ENCODE data around the gene TRIO.

Gene TRIO

DNA sequence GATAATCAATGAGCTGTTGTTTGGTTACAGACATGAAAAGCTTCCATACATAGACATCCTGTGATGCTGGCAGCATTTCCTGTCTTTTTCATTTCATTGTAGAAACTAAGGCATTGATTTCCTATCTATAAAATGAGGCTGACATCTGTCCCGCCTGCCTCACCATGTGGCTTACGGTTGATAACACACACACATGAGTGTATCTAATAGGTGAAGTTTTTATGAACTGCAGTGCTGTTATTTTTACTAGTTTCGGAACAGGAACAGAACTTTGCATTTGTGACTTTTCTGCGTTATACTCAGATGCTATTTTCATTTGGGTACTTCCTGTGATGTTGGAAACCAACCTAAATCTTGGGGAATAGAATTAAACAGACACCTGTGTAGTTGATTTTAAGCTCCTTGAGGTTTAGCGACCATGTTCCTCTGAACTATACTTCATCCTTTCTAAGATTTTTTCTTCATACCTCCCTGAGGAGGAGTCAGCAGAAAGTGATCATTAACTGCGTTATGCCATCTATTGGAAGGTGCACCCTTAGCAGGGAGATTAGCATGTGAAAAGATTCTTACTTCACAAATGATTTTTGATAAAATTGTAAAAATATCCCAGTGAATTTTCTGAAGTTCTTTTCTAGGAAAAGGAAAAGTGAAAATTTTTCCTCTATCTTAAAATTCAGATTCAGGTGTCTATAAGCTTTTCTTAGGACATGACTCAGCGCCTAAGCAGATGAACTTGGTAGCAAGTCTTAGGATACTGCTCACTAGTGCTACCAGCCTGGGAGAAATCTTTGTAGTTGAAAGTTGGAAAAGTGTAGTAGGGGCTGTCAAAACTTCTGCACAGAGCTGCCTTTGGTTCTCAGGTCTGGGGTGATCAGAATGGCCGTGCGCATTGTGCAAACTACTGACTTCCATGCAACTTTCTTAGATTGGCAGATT is 134.5 kb downstream of the TRIO start:
- H3K4me3 ChIP-seq, result no peak overlapping the region
- TF ChIP-seq, protein P1, sequence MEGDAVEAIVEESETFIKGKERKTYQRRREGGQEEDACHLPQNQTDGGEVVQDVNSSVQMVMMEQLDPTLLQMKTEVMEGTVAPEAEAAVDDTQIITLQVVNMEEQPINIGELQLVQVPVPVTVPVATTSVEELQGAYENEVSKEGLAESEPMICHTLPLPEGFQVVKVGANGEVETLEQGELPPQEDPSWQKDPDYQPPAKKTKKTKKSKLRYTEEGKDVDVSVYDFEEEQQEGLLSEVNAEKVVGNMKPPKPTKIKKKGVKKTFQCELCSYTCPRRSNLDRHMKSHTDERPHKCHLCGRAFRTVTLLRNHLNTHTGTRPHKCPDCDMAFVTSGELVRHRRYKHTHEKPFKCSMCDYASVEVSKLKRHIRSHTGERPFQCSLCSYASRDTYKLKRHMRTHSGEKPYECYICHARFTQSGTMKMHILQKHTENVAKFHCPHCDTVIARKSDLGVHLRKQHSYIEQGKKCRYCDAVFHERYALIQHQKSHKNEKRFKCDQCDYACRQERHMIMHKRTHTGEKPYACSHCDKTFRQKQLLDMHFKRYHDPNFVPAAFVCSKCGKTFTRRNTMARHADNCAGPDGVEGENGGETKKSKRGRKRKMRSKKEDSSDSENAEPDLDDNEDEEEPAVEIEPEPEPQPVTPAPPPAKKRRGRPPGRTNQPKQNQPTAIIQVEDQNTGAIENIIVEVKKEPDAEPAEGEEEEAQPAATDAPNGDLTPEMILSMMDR (IDR thresholded peaks at IDR 0.05), result no peak
- H3K36me3 ChIP-seq, result peaks cover 0 to 9% (median 0%) of the 10 kb centered on the region in 3 donors
- intact Hi-C loops (cut with DNase I; ENCODE audit: low total_unique reads), result no loop called here
- H3K27me3 ChIP-seq, result no peaks in the 10 kb centered on the region
- H3K27ac ChIP-seq, result no peak overlapping the region
- DNase-seq, result no peak
- no peaks in the 10 kb centered on the region for H3K9me3 ChIP-seq
- peaks cover 0 to 62% (median 3%) of the 10 kb centered on the region in 4 donors for H3K4me1 ChIP-seq

DNA sequence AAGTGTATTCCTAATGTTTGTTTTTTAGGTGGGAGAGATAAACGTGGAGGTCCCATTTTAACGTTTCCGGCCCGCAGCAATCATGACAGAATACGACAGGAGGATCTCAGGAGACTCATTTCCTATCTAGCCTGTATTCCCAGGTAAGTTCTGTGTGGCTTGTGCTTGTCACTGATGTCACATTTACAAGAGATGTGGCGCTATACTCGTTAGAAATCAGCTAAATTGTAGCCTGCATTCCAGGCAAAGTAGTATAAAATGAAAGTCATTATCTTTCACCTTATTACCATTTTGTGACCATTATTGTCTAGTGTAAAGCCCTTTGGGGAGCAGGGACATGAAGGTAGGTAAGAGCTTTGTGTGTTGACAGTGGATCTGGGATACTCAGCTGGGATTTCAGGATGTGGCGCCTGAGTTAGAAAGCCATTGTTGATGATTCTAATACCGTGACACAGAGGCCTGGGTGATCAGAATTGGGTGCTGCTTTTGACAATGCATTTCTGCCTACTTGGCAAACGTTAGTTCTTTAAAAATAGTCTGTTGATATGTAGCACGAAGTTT is 137.2 kb downstream of the TRIO start:
- Histone ChIP-seq H3K9me3 (no peaks in the 10 kb centered on the region), H3K4me1 (peaks cover 0 to 66% (median 3%) of the 10 kb centered on the region in 4 donors), H3K27ac (no peak overlapping the region), H3K4me3 (no peak overlapping the region), H3K27me3 (no peaks in the 10 kb centered on the region), H3K36me3 (peaks cover 0 to 9% (median 8%) of the 10 kb centered on the region in 3 donors)
- no peak for DNase-seq
- TF ChIP-seq, protein P1 (IDR thresholded peaks at IDR 0.05), result no peak
- intact Hi-C loops (cut with DNase I; ENCODE audit: low total_unique reads), result loop anchor here (5.0 kb wide), 1 partner anchor 293 kb away; no protein-coding TSS in a partner anchor

DNA sequence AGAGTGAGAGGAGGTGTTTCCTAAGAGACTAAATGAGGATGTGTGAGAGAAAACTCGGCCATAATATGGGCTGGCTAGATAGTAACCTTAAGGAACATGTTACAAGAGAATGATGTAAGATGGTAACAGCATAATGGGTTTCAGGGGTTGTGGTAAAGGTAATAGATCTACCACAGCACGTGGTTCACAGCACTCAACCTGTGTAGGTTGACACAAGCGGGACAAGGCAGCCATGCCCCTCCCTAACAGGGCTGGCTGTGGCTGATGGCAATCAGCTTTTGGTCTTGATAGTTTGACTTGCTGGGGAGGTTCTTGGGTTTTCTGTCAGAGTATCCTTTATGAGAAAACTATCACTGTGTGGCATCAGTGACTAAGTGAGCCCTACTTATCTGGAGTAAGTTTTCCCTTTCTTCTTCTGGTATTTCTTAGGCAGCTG is 138.6 kb downstream of the TRIO start:
- no peak overlapping the region for H3K27ac ChIP-seq
- H3K27me3 ChIP-seq, result no peaks in the 10 kb centered on the region
- TF ChIP-seq, protein P1 (IDR thresholded peaks at IDR 0.05), result no peak
- intact Hi-C loops (cut with DNase I; ENCODE audit: low total_unique reads), result loop anchor here (5.0 kb wide), 1 partner anchor 294 kb away; no protein-coding TSS in a partner anchor
- no peaks in the 10 kb centered on the region for H3K9me3 ChIP-seq
- peaks cover 1 to 9% (median 8%) of the 10 kb centered on the region in 3 donors for H3K36me3 ChIP-seq
- H3K4me3 ChIP-seq, result no peak overlapping the region
- H3K4me1 ChIP-seq, result peaks cover 0 to 71% (median 3%) of the 10 kb centered on the region in 4 donors
- DNase-seq, result no peak

DNA sequence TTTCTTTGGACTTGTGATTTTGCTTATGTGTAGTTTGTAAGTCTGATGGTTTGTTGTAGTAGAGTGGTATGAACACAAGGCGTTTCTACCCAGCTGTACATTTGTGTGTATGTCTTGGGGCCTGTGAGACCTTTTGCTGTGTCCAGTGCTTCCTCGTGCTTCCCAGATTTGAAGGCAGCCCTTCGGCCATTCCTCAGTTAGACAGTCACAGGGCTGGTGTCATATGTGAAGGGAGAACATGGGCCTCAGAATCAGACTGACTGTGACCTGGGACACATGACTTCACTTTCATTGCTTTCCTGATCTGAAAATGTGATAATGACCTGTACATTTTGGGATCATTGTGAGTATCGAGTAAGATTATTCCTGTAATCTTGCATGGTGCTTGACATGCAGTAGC is 140.0 kb downstream of the TRIO start:
- Histone ChIP-seq H3K27ac (no peak overlapping the region), H3K4me1 (peaks cover 0 to 63% (median 3%) of the 10 kb centered on the region in 4 donors), H3K4me3 (no peak overlapping the region), H3K9me3 (no peaks in the 10 kb centered on the region), H3K36me3 (peaks cover 8 to 10% (median 9%) of the 10 kb centered on the region in 3 donors), H3K27me3 (no peaks in the 10 kb centered on the region)
- TF ChIP-seq, protein P1 (IDR thresholded peaks at IDR 0.05), result no peak
- no peak for DNase-seq
- intact Hi-C loops (cut with DNase I; ENCODE audit: low total_unique reads), result loop anchor here (5.0 kb wide), 1 partner anchor 296 kb away; no protein-coding TSS in a partner anchor

DNA sequence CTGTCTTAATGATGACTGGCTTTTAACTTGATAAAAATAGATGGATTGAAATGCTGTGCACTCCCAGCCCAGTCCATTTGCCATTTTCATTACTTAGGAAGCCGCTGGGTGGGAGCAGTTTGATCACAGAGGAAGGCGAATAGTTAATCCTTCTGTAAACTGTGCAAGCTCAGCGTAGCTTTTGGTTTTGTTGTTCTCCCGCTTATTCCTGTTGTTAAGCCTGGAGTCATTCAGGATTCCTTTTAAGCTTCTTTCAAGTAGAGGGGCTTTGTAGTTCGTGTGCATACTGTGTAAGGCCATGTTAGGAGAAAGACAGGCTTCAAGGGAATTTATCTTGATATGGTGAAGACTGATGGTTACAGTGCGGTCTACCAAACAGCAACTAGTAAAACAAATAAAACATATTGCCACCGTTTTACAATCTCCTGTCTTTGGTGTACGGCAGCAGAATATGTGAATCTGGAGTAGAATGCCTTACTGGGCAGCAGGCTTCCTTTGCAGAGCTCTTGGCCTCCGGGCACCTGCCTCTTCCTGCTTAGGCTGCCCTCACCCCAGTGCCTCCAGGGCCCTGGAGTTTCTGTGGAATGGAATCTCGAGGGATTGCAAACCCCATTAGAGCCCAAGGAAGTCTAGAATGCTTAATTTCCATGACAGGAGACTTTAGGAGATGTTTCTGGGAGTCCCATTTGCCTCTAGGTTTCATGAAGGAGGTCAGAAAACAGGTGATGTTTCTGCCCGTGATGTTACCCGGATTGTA is 141.4 kb downstream of the TRIO start:
- no peak for DNase-seq
- H3K4me3 ChIP-seq, result no peak overlapping the region
- H3K4me1 ChIP-seq, result peaks cover 0 to 49% (median under 1%) of the 10 kb centered on the region in 4 donors
- no peak overlapping the region for H3K27ac ChIP-seq
- H3K27me3 ChIP-seq, result no peaks in the 10 kb centered on the region
- no peaks in the 10 kb centered on the region for H3K9me3 ChIP-seq
- H3K36me3 ChIP-seq, result peaks cover 9 to 14% (median 13%) of the 10 kb centered on the region in 3 donors
- intact Hi-C loops (cut with DNase I; ENCODE audit: low total_unique reads), result loop anchor here (5.0 kb wide), 1 partner anchor 297 kb away; no protein-coding TSS in a partner anchor
- TF ChIP-seq, protein P1 (IDR thresholded peaks at IDR 0.05), result no peak
